ENCODE results near the gene CHD9NB.

The CHD9NB gene

GRCh38 chr16:53085369-53085843 is 32.7 kb upstream of the CHD9NB start:
- H3K27ac ChIP-seq = no peak overlapping the region
- DNase-seq = no peak

DNA sequence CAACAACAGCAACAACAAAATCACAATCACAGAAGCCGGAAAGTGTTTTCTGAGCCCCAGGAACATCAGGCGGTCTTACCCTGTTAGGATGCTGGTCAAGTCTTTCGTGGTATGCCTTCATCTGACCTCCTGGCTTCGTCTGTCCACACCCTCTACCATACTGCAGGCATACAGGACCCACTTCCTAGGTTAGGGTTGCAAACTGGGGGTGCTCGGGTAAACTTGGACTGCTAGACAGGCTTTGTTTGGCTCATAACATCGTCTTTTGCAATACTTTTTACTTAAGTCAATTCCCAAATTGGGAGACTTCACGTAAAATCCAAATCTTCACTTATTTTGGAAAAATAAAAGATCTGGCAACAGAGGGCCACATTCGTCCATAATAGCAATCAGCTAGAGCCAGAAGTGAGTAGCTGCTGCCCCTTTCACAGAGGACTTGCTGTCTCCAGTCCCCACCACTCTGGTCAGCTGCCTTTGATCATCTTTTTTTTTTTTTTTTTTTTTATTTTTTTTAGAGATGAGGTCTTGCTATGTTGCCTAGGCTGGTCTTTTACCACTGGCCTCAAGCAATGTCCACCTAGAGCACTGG is 32.1 kb upstream of the CHD9NB start:
- TF ChIP-seq CTCF (IDR thresholded peaks at IDR 0.05; ENCODE audit: low read depth, low read length) = no peak

More at GRCh38 chr16:53085369-53085843, 32.7 kb upstream of the CHD9NB start:
- H3K4me3 ChIP-seq (ENCODE audit: low read depth, low read length) = no peak overlapping the region
- H3K9me3 ChIP-seq (ENCODE audit: severe bottlenecking) = no peaks in the 10 kb centered on the region
- no peak for TF ChIP-seq CTCF (IDR thresholded peaks at IDR 0.05; ENCODE audit: low read depth, low read length)
- no peaks in the 10 kb centered on the region for H3K27me3 ChIP-seq (ENCODE audit: insufficient read depth, low read depth, severe bottlenecking)
- H3K36me3 ChIP-seq = no peaks in the 10 kb centered on the region

DNA sequence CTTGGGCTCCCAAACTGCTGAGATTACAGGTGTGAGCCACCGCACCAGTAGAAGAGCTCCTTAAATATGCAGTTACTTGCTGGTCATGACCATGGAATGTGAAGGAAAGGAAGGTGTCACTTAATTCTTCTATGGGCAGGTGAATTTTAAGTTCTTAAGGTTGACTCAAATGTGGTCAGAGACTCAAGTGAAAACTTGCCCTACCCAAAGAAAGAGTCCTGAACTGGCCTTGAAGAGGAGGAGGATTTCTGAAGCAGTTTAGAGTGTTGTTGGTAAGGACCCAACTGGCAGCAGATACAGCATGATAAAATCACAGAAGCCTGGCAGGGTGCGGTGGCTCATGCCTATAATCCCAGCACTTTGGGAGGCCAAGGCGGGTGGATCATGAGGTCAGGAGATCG is 31.4 kb upstream of the CHD9NB start:
- Histone ChIP-seq H3K9me3 (ENCODE audit: severe bottlenecking) (no peaks in the 10 kb centered on the region), H3K4me3 (ENCODE audit: low read depth, low read length) (no peak overlapping the region), H3K27me3 (ENCODE audit: insufficient read depth, low read depth, severe bottlenecking) (no peaks in the 10 kb centered on the region), H3K27ac (no peak overlapping the region), H3K36me3 (no peaks in the 10 kb centered on the region)
- DNase-seq = no peak
- no peak for TF ChIP-seq CTCF (IDR thresholded peaks at IDR 0.05; ENCODE audit: low read depth, low read length)

More for the DNA sequence above, 32.1 kb upstream of the CHD9NB start:
- DNase-seq = no peak
- H3K4me3 ChIP-seq (ENCODE audit: low read depth, low read length) = no peak overlapping the region
- H3K9me3 ChIP-seq (ENCODE audit: severe bottlenecking) = no peaks in the 10 kb centered on the region
- no peaks in the 10 kb centered on the region for H3K36me3 ChIP-seq
- no peaks in the 10 kb centered on the region for H3K27me3 ChIP-seq (ENCODE audit: insufficient read depth, low read depth, severe bottlenecking)
- no peak overlapping the region for H3K27ac ChIP-seq

DNA sequence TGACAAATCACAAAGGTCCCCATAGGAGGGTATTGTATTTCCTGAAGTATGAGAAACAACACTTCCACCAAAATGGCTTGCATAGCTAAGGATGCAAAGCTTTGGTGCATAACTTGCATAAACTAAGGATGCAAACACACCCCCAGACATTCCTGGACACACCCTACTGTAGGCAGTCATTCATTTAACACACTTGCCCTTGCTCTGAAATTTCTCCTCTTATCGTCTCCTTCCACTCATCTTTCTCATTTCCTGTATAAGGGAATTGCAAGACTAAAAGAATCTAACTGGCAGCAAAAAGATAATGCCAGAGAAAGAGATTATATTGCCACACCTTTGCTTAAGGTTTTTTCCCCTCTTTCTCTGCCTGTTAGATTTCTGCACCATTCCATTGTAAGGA is 30.4 kb upstream of the CHD9NB start:
- no peak overlapping the region for H3K27ac ChIP-seq
- H3K36me3 ChIP-seq = no peaks in the 10 kb centered on the region
- no peaks in the 10 kb centered on the region for H3K27me3 ChIP-seq (ENCODE audit: insufficient read depth, low read depth, severe bottlenecking)
- H3K4me3 ChIP-seq (ENCODE audit: low read depth, low read length) = no peak overlapping the region
- no peaks in the 10 kb centered on the region for H3K9me3 ChIP-seq (ENCODE audit: severe bottlenecking)
- DNase-seq = no peak
- no peak for TF ChIP-seq CTCF (IDR thresholded peaks at IDR 0.05; ENCODE audit: low read depth, low read length)

DNA sequence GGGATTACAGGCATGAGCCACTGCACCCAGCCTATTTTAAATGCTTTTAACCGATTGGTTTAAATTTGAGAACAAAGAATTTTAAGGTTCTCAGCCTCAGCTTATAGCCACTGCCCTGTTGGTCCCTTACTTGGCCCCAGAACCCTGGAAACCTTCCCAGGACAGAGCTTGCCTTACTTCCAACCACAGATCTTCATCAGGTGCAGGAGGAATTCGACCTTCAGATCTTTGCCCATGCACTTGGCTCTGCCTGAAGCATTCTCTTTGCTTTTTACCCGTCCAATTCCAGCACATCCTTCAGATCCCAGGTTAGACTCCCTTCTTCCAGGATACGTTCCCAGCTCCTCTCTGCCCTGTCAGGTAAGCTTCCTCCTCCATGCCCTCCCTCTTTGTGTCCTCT is 29.8 kb upstream of the CHD9NB start:
- no peak overlapping the region for H3K4me3 ChIP-seq (ENCODE audit: low read depth, low read length)
- H3K27me3 ChIP-seq (ENCODE audit: insufficient read depth, low read depth, severe bottlenecking) = no peaks in the 10 kb centered on the region
- no peak for TF ChIP-seq CTCF (IDR thresholded peaks at IDR 0.05; ENCODE audit: low read depth, low read length)
- H3K36me3 ChIP-seq = no peaks in the 10 kb centered on the region
- H3K27ac ChIP-seq = no peak overlapping the region
- DNase-seq = no peak
- no peaks in the 10 kb centered on the region for H3K9me3 ChIP-seq (ENCODE audit: severe bottlenecking)
